NCI-H748 treated with DMSO at 0.1 percent for 48 hours (cell line): ENCODE data around the gene NPPB.
A peak's percentile ranks its signal among the peaks of the same experiment; 100 is the strongest.
"Not testable (repeated sequence)": the region's sequence is repeated elsewhere in the genome, so short reads cannot be mapped to it uniquely, and the experiment has no call there.

Source experiments
- DNase-seq: peaks from one replicate; lab custom pipeline; 2025; lab: John Stamatoyannopoulos, UW

Gene NPPB

GRCh38 chr1:11858613-11858967 is at the start of gene NPPB:
NPPB (minus strand) TSS chr1:11858945; CDS start chr1:11858833, 112 bp downstream.
- no peak for DNase-seq

GRCh38 chr1:11908095-11908675 is 49.4 kb upstream of the NPPB start:
- peak; percentile 79 for DNase-seq

GRCh38 chr1:11907275-11908094 is 48.7 kb upstream of the NPPB start:
- peak; percentile 82 for DNase-seq

- DNase-seq = no peak
Observed at GRCh38 chr1:11906870-11907269, 48.1 kb upstream of the NPPB start.

- no peak for DNase-seq
Observed at GRCh38 chr1:11904978-11905377, 46.2 kb upstream of the NPPB start.

GRCh38 chr1:11904156-11904555 is 45.4 kb upstream of the NPPB start:
- not testable (repeated sequence) for DNase-seq

- DNase-seq = no peak
Observed at GRCh38 chr1:11903210-11903609, 44.5 kb upstream of the NPPB start.

GRCh38 chr1:11901446-11901845 is 42.7 kb upstream of the NPPB start:
- not testable (repeated sequence) for DNase-seq

- DNase-seq = no peak
Observed at GRCh38 chr1:11898831-11899467, 40.2 kb upstream of the NPPB start.

- DNase-seq = no peak
Observed at GRCh38 chr1:11898086-11898785, 39.5 kb upstream of the NPPB start.

GRCh38 chr1:11894501-11894900 is 35.8 kb upstream of the NPPB start:
- not testable (repeated sequence) for DNase-seq

- peak; percentile 28 for DNase-seq
Observed at GRCh38 chr1:11893907-11894251, 35.1 kb upstream of the NPPB start.

- no peak for DNase-seq
Observed at GRCh38 chr1:11891433-11892186, 32.9 kb upstream of the NPPB start.

- DNase-seq = no peak
Observed at GRCh38 chr1:11888877-11889208, 30.1 kb upstream of the NPPB start.

- DNase-seq = no peak
Observed at GRCh38 chr1:11888206-11888876, 29.6 kb upstream of the NPPB start.

GRCh38 chr1:11887666-11888007 is 28.9 kb upstream of the NPPB start:
- no peak for DNase-seq

- DNase-seq = no peak
Observed at GRCh38 chr1:11886986-11887665, 28.4 kb upstream of the NPPB start.

- no peak for DNase-seq
Observed at GRCh38 chr1:11885916-11886315, 27.2 kb upstream of the NPPB start.

- peak; percentile 0 for DNase-seq
Observed at GRCh38 chr1:11882814-11883538, 24.2 kb upstream of the NPPB start.

- DNase-seq = no peak
Observed at GRCh38 chr1:11881749-11882441, 23.1 kb upstream of the NPPB start.
